Loucy (cell line): ENCODE results near the gene ATP11A.
"Not testable (repeated sequence)": the region's sequence is repeated elsewhere in the genome, so short reads cannot be mapped to it uniquely, and the experiment has no call there.

ENCODE experiments used
- EZH2phosphoT487 ChIP-seq: fragments of 200-600 bp; IDR thresholded peaks from 2 replicates; pipeline ENCODE4 v1.6.1; 2018; ENCODE audit warnings: antibody characterized with exemption, mild to moderate bottlenecking, moderate library complexity, borderline replicate concordance
- TF ChIP-seq, protein P1 (sequence below): fragments of 200-600 bp; sonication (generic); conservative IDR thresholded peaks from 2 replicates; pipeline ENCODE4 v1.5.1; 2014; ENCODE audit warnings: mild to moderate bottlenecking, antibody characterized with exemption, low read length

DNA sequence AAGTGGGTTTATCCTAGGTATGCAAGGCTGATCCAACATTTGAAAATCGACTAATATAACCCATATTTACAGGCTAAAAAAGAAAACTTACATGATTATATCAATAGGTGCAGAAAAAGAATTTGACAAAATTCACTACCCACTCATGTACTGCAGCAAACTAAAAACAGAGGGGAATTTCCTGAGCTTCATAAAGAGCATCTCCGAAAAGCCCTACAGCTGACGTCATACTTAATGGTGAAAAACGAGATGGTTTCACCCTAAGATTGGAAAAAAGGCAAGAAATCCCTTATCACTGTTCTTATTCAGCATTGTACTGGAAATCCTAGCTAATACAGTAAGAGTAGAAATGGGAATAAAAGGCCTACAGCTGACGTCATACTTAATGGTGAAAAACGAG, 111.0 kb downstream of the ATP11A start:
- TF ChIP-seq, protein P1, sequence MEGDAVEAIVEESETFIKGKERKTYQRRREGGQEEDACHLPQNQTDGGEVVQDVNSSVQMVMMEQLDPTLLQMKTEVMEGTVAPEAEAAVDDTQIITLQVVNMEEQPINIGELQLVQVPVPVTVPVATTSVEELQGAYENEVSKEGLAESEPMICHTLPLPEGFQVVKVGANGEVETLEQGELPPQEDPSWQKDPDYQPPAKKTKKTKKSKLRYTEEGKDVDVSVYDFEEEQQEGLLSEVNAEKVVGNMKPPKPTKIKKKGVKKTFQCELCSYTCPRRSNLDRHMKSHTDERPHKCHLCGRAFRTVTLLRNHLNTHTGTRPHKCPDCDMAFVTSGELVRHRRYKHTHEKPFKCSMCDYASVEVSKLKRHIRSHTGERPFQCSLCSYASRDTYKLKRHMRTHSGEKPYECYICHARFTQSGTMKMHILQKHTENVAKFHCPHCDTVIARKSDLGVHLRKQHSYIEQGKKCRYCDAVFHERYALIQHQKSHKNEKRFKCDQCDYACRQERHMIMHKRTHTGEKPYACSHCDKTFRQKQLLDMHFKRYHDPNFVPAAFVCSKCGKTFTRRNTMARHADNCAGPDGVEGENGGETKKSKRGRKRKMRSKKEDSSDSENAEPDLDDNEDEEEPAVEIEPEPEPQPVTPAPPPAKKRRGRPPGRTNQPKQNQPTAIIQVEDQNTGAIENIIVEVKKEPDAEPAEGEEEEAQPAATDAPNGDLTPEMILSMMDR, result not testable (repeated sequence)
- TF ChIP-seq EZH2phosphoT487, result not testable (repeated sequence)
